CD14-positive monocyte (primary cell): ENCODE results near the gene BCAS1. TPM values are rescaled to one million over a fixed set of nuclear protein-coding genes. Genes with fewer than 3 reads are reported as not detected.

Experiments used
- DNase-seq, 3 donors: peaks; one replicate each; pipeline ENCODE4 v3.0.0-alpha.2; 2011 to 2022
- H2AFZ ChIP-seq: 2 replicates; pipeline ENCODE4 v1.6.0; 2012; ENCODE audit warnings: mild to moderate bottlenecking, low read depth, low read length, inconsistent platforms; ENCODE audit not compliant: insufficient read depth, poor library complexity, severe bottlenecking
- H3K27ac ChIP-seq, 2 donors: 1 replicate in 1 of 2; 2 replicates in 1 of 2; pipeline ENCODE4 v1.5.1; 2012 to 2013; ENCODE audit warnings: low read length in 2 of 2, control low read depth in 1 of 2, inconsistent platforms in 1 of 2, low read depth in 1 of 2, mild to moderate bottlenecking in 1 of 2
- H3K27me3 ChIP-seq, 2 donors: one replicate each; pipeline versions ENCODE4 v1.6.0 to v1.6.1; 2011 to 2013; ENCODE audit warnings: low read length in 2 of 2; ENCODE audit not compliant: control insufficient read depth in 2 of 2, insufficient read depth in 2 of 2
- H3K36me3 ChIP-seq, 2 donors: replicated peaks in 1 of 2; 1 replicate in 1 of 2; 2 replicates in 1 of 2; pipeline versions ENCODE4 v1.5.1 to v1.6.1; 2012 to 2013; ENCODE audit warnings: low read length in 2 of 2, control low read depth in 1 of 2, inconsistent platforms in 1 of 2, mild to moderate bottlenecking in 1 of 2; ENCODE audit not compliant: insufficient read depth in 2 of 2, control insufficient read depth in 1 of 2
- H3K4me1 ChIP-seq, 2 donors: 1 replicate in 1 of 2; 2 replicates in 1 of 2; pipeline versions ENCODE4 v1.5.1 to v1.6.1; 2012 to 2013; ENCODE audit warnings: low read length in 2 of 2, control low read depth in 1 of 2, inconsistent platforms in 1 of 2, mild to moderate bottlenecking in 1 of 2, moderate library complexity in 1 of 2; ENCODE audit not compliant: insufficient read depth in 2 of 2, control insufficient read depth in 1 of 2
- H3K4me2 ChIP-seq: replicated peaks from 2 replicates; pipeline ENCODE3; 2012; ENCODE audit warnings: low read length, moderate library complexity, mild to moderate bottlenecking; ENCODE audit not compliant: poor library complexity, severe bottlenecking; ENCODE audit errors: extremely low read depth
- H3K4me3 ChIP-seq, 3 experiments: fragments of 200-600 bp in 1 of 3; sonication (generic) in 1 of 3; replicated peaks in 1 of 3; 1 replicate in 2 of 3; 2 replicates in 1 of 3; pipeline ENCODE4 v1.5.1; 2011 to 2013; ENCODE audit warnings: low read length in 3 of 3, mild to moderate bottlenecking in 3 of 3, control low read depth in 2 of 3, low read depth in 2 of 3, inconsistent platforms in 1 of 3, moderate library complexity in 1 of 3
- H3K79me2 ChIP-seq: 2 replicates; pipeline ENCODE4 v1.6.0; 2012; ENCODE audit warnings: mild to moderate bottlenecking, control low read depth, inconsistent platforms, low read length, moderate library complexity; ENCODE audit not compliant: insufficient read depth
- H3K9ac ChIP-seq: 2 replicates; pipeline ENCODE4 v1.6.0; 2017; ENCODE audit warnings: low read length, mild to moderate bottlenecking; ENCODE audit not compliant: insufficient read depth, poor library complexity, severe bottlenecking
- H3K9me3 ChIP-seq, 2 donors: replicated peaks in 1 of 2; 1 replicate in 1 of 2; 2 replicates in 1 of 2; pipeline versions ENCODE4 v1.5.1 to v1.6.1; 2012 to 2013; ENCODE audit warnings: low read length in 2 of 2, control low read depth in 1 of 2; ENCODE audit not compliant: control insufficient read depth in 1 of 2, insufficient read depth in 1 of 2
- H4K20me1 ChIP-seq: 2 replicates; pipeline ENCODE4 v1.6.0; 2012; ENCODE audit warnings: mild to moderate bottlenecking, low read length, control low read depth, moderate library complexity; ENCODE audit not compliant: insufficient read depth
- H3K27ac Mint-ChIP-seq, 7 donors: one replicate each; pipeline ENCODE4 v1.8.0; 2020; ENCODE audit warnings: mild to moderate bottlenecking in 7 of 7, mixed read lengths in 7 of 7, moderate library complexity in 6 of 7, inconsistent platforms in 2 of 7
- H3K27me3 Mint-ChIP-seq, 3 donors: one replicate each; pipeline ENCODE4 v1.8.0; 2021 to 2022; ENCODE audit warnings: low read depth in 3 of 3, mild to moderate bottlenecking in 3 of 3, mixed read lengths in 3 of 3, moderate library complexity in 3 of 3, inconsistent platforms in 1 of 3
- H3K36me3 Mint-ChIP-seq, 2 donors: one replicate each; pipeline ENCODE4 v1.8.0; 2020; ENCODE audit warnings: mixed read lengths in 2 of 2, inconsistent platforms in 1 of 2, mild to moderate bottlenecking in 1 of 2
- H3K4me1 Mint-ChIP-seq: one replicate; pipeline ENCODE4 v1.8.0; 2020; ENCODE audit warnings: mild to moderate bottlenecking, mixed read lengths
- H3K4me3 Mint-ChIP-seq, 2 donors: one replicate each; pipeline ENCODE4 v1.8.0; 2020; ENCODE audit warnings: mild to moderate bottlenecking in 2 of 2, mixed read lengths in 2 of 2, moderate library complexity in 1 of 2
- H3K9me3 Mint-ChIP-seq, 7 donors: one replicate each; pipeline ENCODE4 v1.8.0; 2020 to 2022; ENCODE audit warnings: mixed read lengths in 7 of 7, mild to moderate bottlenecking in 6 of 7, moderate library complexity in 6 of 7, inconsistent platforms in 2 of 7
- CTCF ChIP-seq: fragments of 200-600 bp; IDR thresholded peaks from one replicate; pipeline ENCODE4 v1.8.0; 2022; ENCODE audit warnings: antibody characterized with exemption, mild to moderate bottlenecking
- WGBS: methylation state at CpG from one replicate; pipeline ENCODE4 v1.1.5; 2013; ENCODE audit warnings: missing lambda C conversion rate; ENCODE audit not compliant: insufficient coverage; 5-methylcytosine and 5-hydroxymethylcytosine counted together
- intact Hi-C, 2 donors: fragments of 100-400 bp; cut with micrococcal nuclease; formaldehyde crosslinking; loops; one replicate each; pipeline versions ENCODE4 v1.15.0 to v1.15.1; 2023
- polyA plus RNA-seq, 3 donors: library from polyadenylated mRNA; depleted of rRNA in 1 of 3; unstranded in 2 of 3; stranded (reverse) in 1 of 3; fragments of 300-500 nt in 2 of 3; fragments of >200 nt in 1 of 3; fragmentation: Illumina TruSeq in 2 of 3; gene quantifications; 1 replicate in 2 of 3; 2 replicates in 1 of 3; pipeline ENCODE4 v1.2.3, GENCODE V29; 2012 to 2021

Gene BCAS1
- polyA plus RNA-seq, 3 donors = 0.01 to 0.02 TPM; not detected in 1

DNA sequence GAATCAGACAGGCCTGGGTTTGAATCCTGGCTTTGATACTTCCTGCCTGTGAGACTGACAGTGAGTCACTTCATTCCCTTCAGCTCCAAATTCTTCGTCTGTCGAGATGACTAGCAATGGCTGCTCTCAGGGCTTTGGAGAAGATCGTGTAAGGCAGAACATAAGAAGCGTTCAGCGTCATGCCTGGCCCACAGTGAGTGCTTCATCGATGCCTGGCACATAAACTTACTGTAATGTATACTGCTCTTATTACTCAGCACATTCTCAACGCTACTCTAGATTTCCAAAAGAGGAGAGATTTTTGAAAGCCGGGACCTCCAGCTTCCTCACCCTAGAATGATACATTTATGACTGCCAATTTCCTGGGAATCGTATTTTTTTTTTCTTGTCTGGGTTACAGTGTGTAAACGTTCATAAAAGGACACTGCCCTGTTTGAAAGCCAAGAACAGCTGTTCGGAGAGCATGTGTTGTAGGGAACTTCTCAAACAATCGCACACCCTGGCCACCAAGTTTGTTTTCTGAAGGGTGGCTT, 16.2 kb upstream of the BCAS1 start:
- Histone ChIP-seq H3K79me2 (no peaks in the 10 kb centered on the region), H3K9ac (no peak overlapping the region), H3K27me3 (no peaks in the 10 kb centered on the region), H3K36me3 (no peaks in the 10 kb centered on the region), H2AFZ (no peak overlapping the region), H3K9me3 (no peaks in the 10 kb centered on the region), H3K27ac (no peak overlapping the region), H3K4me1 (no peaks in the 10 kb centered on the region), H3K4me2 (no peak overlapping the region), H3K4me3 (no peak overlapping the region), H4K20me1 (no peaks in the 10 kb centered on the region)
- TF ChIP-seq CTCF = no peak
- H3K27me3 Mint-ChIP-seq = peaks cover 0 to 2% (median 1%) of the 10 kb centered on the region in 3 donors
- 98% methylated on average over 5 of the region's 12 CpGs for WGBS
- H3K4me3 Mint-ChIP-seq = no peak overlapping the region
- peaks cover 11% of the 10 kb centered on the region for H3K4me1 Mint-ChIP-seq
- intact Hi-C loops = no loop called here
- no peaks in the 10 kb centered on the region for H3K36me3 Mint-ChIP-seq
- no peaks in the 10 kb centered on the region for H3K9me3 Mint-ChIP-seq
- DNase-seq = no peak
- H3K27ac Mint-ChIP-seq = no peak overlapping the region

GRCh38 chr20:54085910-54086309, 15.5 kb upstream of the BCAS1 start:
- no peak overlapping the region for H3K27ac ChIP-seq
- H2AFZ ChIP-seq = no peak overlapping the region
- peaks cover 0 to 2% (median 1%) of the 10 kb centered on the region in 3 donors for H3K27me3 Mint-ChIP-seq
- H4K20me1 ChIP-seq = no peaks in the 10 kb centered on the region
- H3K4me2 ChIP-seq = no peak overlapping the region
- no peaks in the 10 kb centered on the region for H3K27me3 ChIP-seq
- no peak for TF ChIP-seq CTCF
- DNase-seq = no peak
- H3K9ac ChIP-seq = no peak overlapping the region
- no peak overlapping the region for H3K4me3 ChIP-seq
- peaks cover 13% of the 10 kb centered on the region for H3K4me1 Mint-ChIP-seq
- no peaks in the 10 kb centered on the region for H3K9me3 ChIP-seq
- no peaks in the 10 kb centered on the region for H3K36me3 Mint-ChIP-seq
- intact Hi-C loops = no loop called here
- no peaks in the 10 kb centered on the region for H3K4me1 ChIP-seq
- no peak overlapping the region for H3K4me3 Mint-ChIP-seq
- H3K79me2 ChIP-seq = no peaks in the 10 kb centered on the region
- WGBS = no CpG with 5 or more reads among the region's 3 CpGs
- no peaks in the 10 kb centered on the region for H3K9me3 Mint-ChIP-seq
- no peak overlapping the region for H3K27ac Mint-ChIP-seq
- H3K36me3 ChIP-seq = no peaks in the 10 kb centered on the region
